HepG2 (cell line): ENCODE measurements around the gene RCOR1. TPM values are rescaled to one million over a fixed set of nuclear protein-coding genes. Genes with fewer than 3 reads are reported as not detected.
A peak's percentile ranks its signal among the peaks of the same experiment; 100 is the strongest.

Source experiments
- GZF1 ChIP-seq: sonication (generic); formaldehyde crosslinking; IDR thresholded peaks from 2 replicates; pipeline ENCODE4 v1.5.1; 2020; ENCODE audit warnings: mild to moderate bottlenecking, missing genetic modification reagents
- KDM5B ChIP-seq: sonication (generic); formaldehyde crosslinking; IDR thresholded peaks from 2 replicates; pipeline ENCODE4 v1.4.0; 2020; ENCODE audit warnings: missing genetic modification reagents, mild to moderate bottlenecking, borderline replicate concordance
- NAIF1 ChIP-seq: sonication (generic); formaldehyde crosslinking; IDR thresholded peaks from 2 replicates; pipeline ENCODE4 v1.5.0; 2020; ENCODE audit warnings: mild to moderate bottlenecking, missing genetic modification reagents, borderline replicate concordance
- NCOA2 ChIP-seq: sonication (generic); formaldehyde crosslinking; IDR thresholded peaks from 2 replicates; pipeline ENCODE4 v1.8.0; 2022; ENCODE audit warnings: inconsistent platforms
- NFE2L1 ChIP-seq: sonication (generic); formaldehyde crosslinking; IDR thresholded peaks from 2 replicates; pipeline ENCODE4 v1.4.0; 2020; ENCODE audit warnings: missing genetic modification reagents, mild to moderate bottlenecking, borderline replicate concordance
- NRL ChIP-seq: sonication (generic); formaldehyde crosslinking; IDR thresholded peaks from 2 replicates; pipeline ENCODE4 v1.5.0; 2020; ENCODE audit warnings: missing genetic modification reagents, mild to moderate bottlenecking, moderate library complexity, borderline replicate concordance
- RBM39 ChIP-seq: fragments of 200-400 bp; formaldehyde crosslinking; IDR thresholded peaks from one replicate; pipeline ENCODE4 v1.6.1; 2018; ENCODE audit warnings: antibody characterized with exemption, mild to moderate bottlenecking, low read depth, low read length; ENCODE audit not compliant: poor library complexity, severe bottlenecking
- SAP130 ChIP-seq: IDR thresholded peaks from 2 replicates; pipeline ENCODE4 v1.6.1; 2016; ENCODE audit warnings: low read depth
- SMYD3 ChIP-seq: sonication (generic); formaldehyde crosslinking; IDR thresholded peaks from 2 replicates; pipeline ENCODE4 v1.8.1; 2023; ENCODE audit warnings: mild to moderate bottlenecking, missing genetic modification reagents
- ZFP62 ChIP-seq: sonication (generic); formaldehyde crosslinking; IDR thresholded peaks from 2 replicates; pipeline ENCODE4 v1.4.0; 2020; ENCODE audit warnings: missing genetic modification reagents
- ZNF430 ChIP-seq: sonication (generic); formaldehyde crosslinking; IDR thresholded peaks from 2 replicates; pipeline ENCODE4 v1.9.0; 2021; ENCODE audit warnings: mild to moderate bottlenecking, missing genetic modification reagents
- ZNF644 ChIP-seq: IDR thresholded peaks from 2 replicates; pipeline ENCODE4 v1.6.1; 2016; ENCODE audit warnings: low read depth
- polyA plus RNA-seq, 8 experiments: library from polyadenylated mRNA; depleted of rRNA in 3 of 8; stranded (reverse) in 7 of 8; unstranded in 1 of 8; fragments of >200 nt; fragmentation: Illumina TruSeq in 4 of 8; extraction: Trizol in 4 of 8; gene quantifications; 2 replicates each; pipeline versions ENCODE4 v1.2.1 to v1.2.3, GENCODE V29; 2011 to 2016; ENCODE audit warnings: low read depth in 4 of 8, missing spikeins in 1 of 8, mixed read lengths in 1 of 8; ENCODE audit not compliant: insufficient read depth in 1 of 8
- total RNA-seq, 5 experiments: library from RNA; depleted of rRNA; stranded (reverse); fragments of >200 nt; fragmentation: Illumina TruSeq; extraction: Trizol; gene quantifications; 2 replicates each; pipeline ENCODE4 v1.2.3, GENCODE V29; 2016; ENCODE audit warnings: low read depth in 1 of 5
- TF ChIP-seq, protein P1 (sequence below): sonication (generic); formaldehyde crosslinking; IDR thresholded peaks from 2 replicates; pipeline ENCODE4 v1.5.0; 2020; ENCODE audit warnings: mild to moderate bottlenecking, missing genetic modification reagents
- TF ChIP-seq, protein P2 (sequence below): sonication (generic); formaldehyde crosslinking; IDR thresholded peaks from 2 replicates; pipeline ENCODE4 v1.9.0; 2021; ENCODE audit warnings: missing genetic modification reagents, borderline replicate concordance
- TF ChIP-seq, protein P3 (sequence below): sonication (generic); formaldehyde crosslinking; IDR thresholded peaks from 2 replicates; pipeline ENCODE4 v1.8.1; 2023; ENCODE audit warnings: mild to moderate bottlenecking, missing genetic modification reagents
- TF ChIP-seq, protein P4 (sequence below): sonication (generic); formaldehyde crosslinking; IDR thresholded peaks from 2 replicates; pipeline ENCODE4 v1.8.0; 2022; ENCODE audit warnings: mild to moderate bottlenecking, missing genetic modification reagents; ENCODE audit not compliant: insufficient replicate concordance
- TF ChIP-seq, protein P5 (sequence below): sonication (generic); formaldehyde crosslinking; conservative IDR thresholded peaks from 2 replicates; pipeline ENCODE4 v1.8.0; 2022; ENCODE audit warnings: low read depth, missing genetic modification reagents
- TF ChIP-seq, protein P6 (sequence below), 2 experiments: sonication (generic) in 1 of 2; formaldehyde crosslinking in 1 of 2; IDR thresholded peaks; 2 replicates each; pipeline versions ENCODE4 v1.5.1 to v1.6.1; 2011 to 2020; ENCODE audit warnings: borderline replicate concordance in 1 of 2, low read depth in 1 of 2, low read length in 1 of 2, mild to moderate bottlenecking in 1 of 2, missing genetic modification reagents in 1 of 2, moderate library complexity in 1 of 2

RCOR1 gene
- total and polyA plus RNA-seq, 2 of the 13 experiments (the other 11 are each of a cell fraction or from before 2014, with no cell fraction given) = 10.2 to 11.1 TPM

DNA sequence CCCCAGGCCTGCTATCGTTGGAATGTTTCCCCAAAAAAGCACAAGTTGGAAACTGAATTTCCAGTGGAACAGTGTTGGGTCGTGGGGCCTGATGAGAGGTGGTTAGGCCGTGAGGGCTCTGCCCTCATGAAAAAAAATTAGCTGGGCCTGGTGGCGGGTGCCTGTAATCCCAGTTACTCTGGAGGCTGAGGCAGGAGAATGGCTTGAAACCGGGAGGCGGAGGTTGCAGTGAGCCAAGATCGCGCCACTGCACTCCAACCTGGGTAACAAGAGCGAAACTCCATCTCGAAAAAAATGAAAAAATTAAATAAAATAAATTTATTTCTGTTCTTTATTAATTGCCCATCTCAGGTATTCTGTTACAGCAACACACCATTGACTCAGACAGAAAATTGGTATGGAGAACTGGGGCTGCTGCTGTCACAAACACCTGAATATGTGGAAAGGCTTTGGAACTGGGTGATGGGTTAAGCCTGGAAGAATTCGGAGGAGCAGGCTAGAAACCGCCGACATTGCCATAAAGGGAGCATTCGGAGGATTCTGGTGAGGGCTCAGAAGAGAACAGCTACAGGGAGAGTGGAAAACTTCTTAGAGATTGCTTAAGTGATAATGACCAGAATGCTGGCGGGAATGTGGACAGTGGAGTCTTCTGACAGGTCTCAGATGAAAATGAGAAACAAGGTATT is 17.1 kb upstream of the RCOR1 start (continued):
- TF ChIP-seq, protein P1, sequence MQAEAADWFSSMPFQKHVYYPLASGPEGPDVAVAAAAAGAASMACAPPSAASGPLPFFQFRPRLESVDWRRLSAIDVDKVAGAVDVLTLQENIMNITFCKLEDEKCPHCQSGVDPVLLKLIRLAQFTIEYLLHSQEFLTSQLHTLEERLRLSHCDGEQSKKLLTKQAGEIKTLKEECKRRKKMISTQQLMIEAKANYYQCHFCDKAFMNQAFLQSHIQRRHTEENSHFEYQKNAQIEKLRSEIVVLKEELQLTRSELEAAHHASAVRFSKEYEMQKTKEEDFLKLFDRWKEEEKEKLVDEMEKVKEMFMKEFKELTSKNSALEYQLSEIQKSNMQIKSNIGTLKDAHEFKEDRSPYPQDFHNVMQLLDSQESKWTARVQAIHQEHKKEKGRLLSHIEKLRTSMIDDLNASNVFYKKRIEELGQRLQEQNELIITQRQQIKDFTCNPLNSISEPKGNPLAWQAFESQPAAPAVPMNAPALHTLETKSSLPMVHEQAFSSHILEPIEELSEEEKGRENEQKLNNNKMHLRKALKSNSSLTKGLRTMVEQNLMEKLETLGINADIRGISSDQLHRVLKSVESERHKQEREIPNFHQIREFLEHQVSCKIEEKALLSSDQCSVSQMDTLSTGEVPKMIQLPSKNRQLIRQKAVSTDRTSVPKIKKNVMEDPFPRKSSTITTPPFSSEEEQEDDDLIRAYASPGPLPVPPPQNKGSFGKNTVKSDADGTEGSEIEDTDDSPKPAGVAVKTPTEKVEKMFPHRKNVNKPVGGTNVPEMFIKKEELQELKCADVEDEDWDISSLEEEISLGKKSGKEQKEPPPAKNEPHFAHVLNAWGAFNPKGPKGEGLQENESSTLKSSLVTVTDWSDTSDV (CRISPR knock-in tag) = no peak
- TF ChIP-seq NAIF1 (CRISPR knock-in tag) (peak; percentile 53; the same call in 1 of the 2 replicates), ZNF644 (no peak), NFE2L1 (CRISPR knock-in tag) (no peak), SAP130 (CRISPR knock-in tag) (peak; percentile 6; the same call in 1 of the 2 replicates), ZFP62 (CRISPR knock-in tag) (no peak), GZF1 (CRISPR knock-in tag) (no peak), SMYD3 (CRISPR knock-in tag) (no peak), NRL (CRISPR knock-in tag) (no peak), ZNF430 (0 out of 2 replicates have a peak, but pooled peaks have one; percentile 13), NCOA2 (CRISPR knock-in tag) (no peak), RBM39 (no peak), KDM5B (CRISPR knock-in tag) (no peak)
- TF ChIP-seq, protein P2, sequence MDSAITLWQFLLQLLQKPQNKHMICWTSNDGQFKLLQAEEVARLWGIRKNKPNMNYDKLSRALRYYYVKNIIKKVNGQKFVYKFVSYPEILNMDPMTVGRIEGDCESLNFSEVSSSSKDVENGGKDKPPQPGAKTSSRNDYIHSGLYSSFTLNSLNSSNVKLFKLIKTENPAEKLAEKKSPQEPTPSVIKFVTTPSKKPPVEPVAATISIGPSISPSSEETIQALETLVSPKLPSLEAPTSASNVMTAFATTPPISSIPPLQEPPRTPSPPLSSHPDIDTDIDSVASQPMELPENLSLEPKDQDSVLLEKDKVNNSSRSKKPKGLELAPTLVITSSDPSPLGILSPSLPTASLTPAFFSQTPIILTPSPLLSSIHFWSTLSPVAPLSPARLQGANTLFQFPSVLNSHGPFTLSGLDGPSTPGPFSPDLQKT = no peak
- TF ChIP-seq, protein P3, sequence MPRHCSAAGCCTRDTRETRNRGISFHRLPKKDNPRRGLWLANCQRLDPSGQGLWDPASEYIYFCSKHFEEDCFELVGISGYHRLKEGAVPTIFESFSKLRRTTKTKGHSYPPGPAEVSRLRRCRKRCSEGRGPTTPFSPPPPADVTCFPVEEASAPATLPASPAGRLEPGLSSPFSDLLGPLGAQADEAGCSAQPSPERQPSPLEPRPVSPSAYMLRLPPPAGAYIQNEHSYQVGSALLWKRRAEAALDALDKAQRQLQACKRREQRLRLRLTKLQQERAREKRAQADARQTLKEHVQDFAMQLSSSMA (CRISPR knock-in tag) = no peak
- TF ChIP-seq, protein P4, sequence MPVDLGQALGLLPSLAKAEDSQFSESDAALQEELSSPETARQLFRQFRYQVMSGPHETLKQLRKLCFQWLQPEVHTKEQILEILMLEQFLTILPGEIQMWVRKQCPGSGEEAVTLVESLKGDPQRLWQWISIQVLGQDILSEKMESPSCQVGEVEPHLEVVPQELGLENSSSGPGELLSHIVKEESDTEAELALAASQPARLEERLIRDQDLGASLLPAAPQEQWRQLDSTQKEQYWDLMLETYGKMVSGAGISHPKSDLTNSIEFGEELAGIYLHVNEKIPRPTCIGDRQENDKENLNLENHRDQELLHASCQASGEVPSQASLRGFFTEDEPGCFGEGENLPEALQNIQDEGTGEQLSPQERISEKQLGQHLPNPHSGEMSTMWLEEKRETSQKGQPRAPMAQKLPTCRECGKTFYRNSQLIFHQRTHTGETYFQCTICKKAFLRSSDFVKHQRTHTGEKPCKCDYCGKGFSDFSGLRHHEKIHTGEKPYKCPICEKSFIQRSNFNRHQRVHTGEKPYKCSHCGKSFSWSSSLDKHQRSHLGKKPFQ = no peak
- TF ChIP-seq, protein P5, sequence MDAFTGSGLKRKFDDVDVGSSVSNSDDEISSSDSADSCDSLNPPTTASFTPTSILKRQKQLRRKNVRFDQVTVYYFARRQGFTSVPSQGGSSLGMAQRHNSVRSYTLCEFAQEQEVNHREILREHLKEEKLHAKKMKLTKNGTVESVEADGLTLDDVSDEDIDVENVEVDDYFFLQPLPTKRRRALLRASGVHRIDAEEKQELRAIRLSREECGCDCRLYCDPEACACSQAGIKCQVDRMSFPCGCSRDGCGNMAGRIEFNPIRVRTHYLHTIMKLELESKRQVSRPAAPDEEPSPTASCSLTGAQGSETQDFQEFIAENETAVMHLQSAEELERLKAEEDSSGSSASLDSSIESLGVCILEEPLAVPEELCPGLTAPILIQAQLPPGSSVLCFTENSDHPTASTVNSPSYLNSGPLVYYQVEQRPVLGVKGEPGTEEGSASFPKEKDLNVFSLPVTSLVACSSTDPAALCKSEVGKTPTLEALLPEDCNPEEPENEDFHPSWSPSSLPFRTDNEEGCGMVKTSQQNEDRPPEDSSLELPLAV (CRISPR knock-in tag) = no peak
- TF ChIP-seq, protein P6, sequence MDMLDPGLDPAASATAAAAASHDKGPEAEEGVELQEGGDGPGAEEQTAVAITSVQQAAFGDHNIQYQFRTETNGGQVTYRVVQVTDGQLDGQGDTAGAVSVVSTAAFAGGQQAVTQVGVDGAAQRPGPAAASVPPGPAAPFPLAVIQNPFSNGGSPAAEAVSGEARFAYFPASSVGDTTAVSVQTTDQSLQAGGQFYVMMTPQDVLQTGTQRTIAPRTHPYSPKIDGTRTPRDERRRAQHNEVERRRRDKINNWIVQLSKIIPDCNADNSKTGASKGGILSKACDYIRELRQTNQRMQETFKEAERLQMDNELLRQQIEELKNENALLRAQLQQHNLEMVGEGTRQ (IDR thresholded peaks at IDR 0.05; ENCODE audit: low read depth, low read length) = no peak
- TF ChIP-seq, protein P6 (CRISPR knock-in tag; IDR thresholded peaks at IDR 0.05; ENCODE audit: borderline replicate concordance) = no peak
